Fibroblast of lung (primary cell): ENCODE data around the gene IGFLR1. TPM values are rescaled to one million over a fixed set of nuclear protein-coding genes. Genes with fewer than 3 reads are reported as not detected.

Experiments used
- DNase-seq, 2 donors: peaks; one replicate each; pipeline versions ENCODE4 v3.0.0 to v3.0.0-alpha.2; 2010; ENCODE audit warnings: low read depth in 2 of 2
- H2AFZ ChIP-seq: 2 replicates; pipeline ENCODE4 v1.5.1; 2012; ENCODE audit warnings: low read length, control low read depth, inconsistent platforms
- H3K27ac ChIP-seq: 2 replicates; pipeline ENCODE4 v1.5.1; 2011; ENCODE audit warnings: low read length, control low read depth; ENCODE audit not compliant: insufficient read depth
- H3K27me3 ChIP-seq: 2 replicates; pipeline ENCODE4 v1.5.1; 2011; ENCODE audit warnings: mild to moderate bottlenecking, low read length; ENCODE audit not compliant: control insufficient read depth, insufficient read depth
- H3K36me3 ChIP-seq: 2 replicates; pipeline ENCODE4 v1.5.1; 2011; ENCODE audit warnings: low read length; ENCODE audit not compliant: control insufficient read depth, insufficient read depth
- H3K4me1 ChIP-seq: 2 replicates; pipeline ENCODE4 v1.5.1; 2011; ENCODE audit warnings: low read length; ENCODE audit not compliant: control insufficient read depth, insufficient read depth; ENCODE audit errors: extremely low read depth
- H3K4me2 ChIP-seq: 2 replicates; pipeline ENCODE4 v1.5.1; 2011; ENCODE audit warnings: low read length, control low read depth; ENCODE audit not compliant: insufficient read depth; ENCODE audit errors: extremely low read depth
- H3K4me3 ChIP-seq, 4 experiments: fragments of 200-600 bp in 1 of 4; sonication (generic) in 1 of 4; replicated peaks in 1 of 4; 2 replicates each; pipeline ENCODE4 v1.5.1; 2011 to 2016; ENCODE audit warnings: low read length in 4 of 4, low read depth in 3 of 4, mild to moderate bottlenecking in 3 of 4, control low read depth in 2 of 4, inconsistent platforms in 1 of 4, mixed read lengths in 1 of 4; ENCODE audit not compliant: insufficient read depth in 1 of 4; ENCODE audit errors: control extremely low read depth in 1 of 4
- H3K79me2 ChIP-seq: 2 replicates; pipeline ENCODE4 v1.5.1; 2012; ENCODE audit warnings: mild to moderate bottlenecking, low read length, inconsistent platforms; ENCODE audit not compliant: control insufficient read depth, insufficient read depth
- H3K9ac ChIP-seq: 2 replicates; pipeline ENCODE4 v1.5.1; 2011; ENCODE audit warnings: mild to moderate bottlenecking, low read length, control low read depth; ENCODE audit not compliant: insufficient read depth
- H3K9me3 ChIP-seq: 2 replicates; pipeline ENCODE4 v1.5.1; 2012; ENCODE audit warnings: low read depth, low read length; ENCODE audit not compliant: control insufficient read depth, insufficient read depth
- H4K20me1 ChIP-seq: 2 replicates; pipeline ENCODE4 v1.5.1; 2011; ENCODE audit warnings: low read length; ENCODE audit not compliant: control insufficient read depth, insufficient read depth; ENCODE audit errors: extremely low read depth
- CTCF ChIP-seq, 2 donors: IDR thresholded peaks in 1 of 2; conservative IDR thresholded peaks in 1 of 2; 1 replicate in 1 of 2; 2 replicates in 1 of 2; pipeline ENCODE4 v1.5.1; 2011 to 2012; ENCODE audit warnings: low read length in 2 of 2, control low read depth in 1 of 2, inconsistent platforms in 1 of 2, low read depth in 1 of 2, mild to moderate bottlenecking in 1 of 2
- EZH2 ChIP-seq: IDR thresholded peaks from 2 replicates; pipeline ENCODE4 v1.5.1; 2012; ENCODE audit warnings: low read length, control low read depth, mild to moderate bottlenecking; ENCODE audit errors: missing control alignments
- polyA plus RNA-seq, 2 donors: library from polyadenylated mRNA; depleted of rRNA in 1 of 2; stranded (reverse) in 1 of 2; unstranded in 1 of 2; fragments of >200 nt; gene quantifications; 2 replicates each; pipeline ENCODE4 v1.2.1, GENCODE V29; 2011 to 2012; ENCODE audit warnings: missing spikeins in 1 of 2
- total RNA-seq: library from RNA; depleted of rRNA; stranded (reverse); fragments of >200 nt; gene quantifications from 2 replicates; pipeline ENCODE4 v1.2.1, GENCODE V29; 2014

The IGFLR1 gene
- total and polyA plus RNA-seq, 2 donors (not counting 1 experiment from before 2014, with no cell fraction given) = 0.17 to 0.75 TPM

DNA sequence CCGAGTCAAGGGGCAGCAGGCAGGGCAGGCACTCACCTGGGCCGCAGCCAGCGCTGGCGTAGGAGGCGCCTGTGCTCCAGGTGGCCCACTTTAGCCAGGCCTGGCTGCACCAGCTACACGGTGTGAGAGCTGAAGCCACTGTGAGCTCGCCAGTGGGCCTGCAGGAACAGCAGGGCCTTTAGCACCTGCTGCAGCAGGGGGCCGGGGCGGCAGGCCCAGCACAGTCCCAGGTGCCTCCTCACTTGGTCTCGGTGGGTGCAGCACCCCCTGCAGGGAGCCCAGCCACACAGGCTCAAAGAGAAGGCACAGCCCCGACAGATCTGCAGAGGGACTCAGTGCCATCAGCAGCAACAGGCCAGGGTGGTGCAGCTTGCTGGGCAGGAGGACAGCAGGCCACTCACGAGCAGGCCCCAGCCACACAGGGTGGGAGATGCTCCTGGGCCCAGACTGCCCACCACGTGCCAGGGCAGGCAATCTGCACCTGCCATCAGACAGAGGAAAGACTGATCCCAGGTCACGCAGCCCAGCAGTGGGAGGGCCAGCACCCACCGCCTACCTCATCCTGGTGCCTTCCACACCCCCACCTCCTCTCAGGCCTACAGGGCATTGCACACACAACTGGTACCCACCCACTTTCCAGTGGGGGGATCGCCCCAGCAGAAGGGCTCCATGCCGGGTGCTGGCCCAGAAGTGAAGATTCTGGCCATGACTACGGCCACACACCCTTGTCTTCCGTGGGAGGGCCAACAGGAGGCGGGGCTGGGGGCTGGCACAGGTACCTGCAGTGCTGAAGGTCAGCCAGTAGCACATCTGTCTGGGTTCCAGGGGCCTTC lies 48.9 kb upstream of the IGFLR1 start:
- Histone ChIP-seq H3K4me3 (no peak overlapping the region), H3K9ac (no peak overlapping the region), H3K36me3 (no peaks in the 10 kb centered on the region), H4K20me1 (no peaks in the 10 kb centered on the region), H3K4me1 (peaks cover 3% of the 10 kb centered on the region), H3K4me2 (no peak overlapping the region), H3K27ac (no peak overlapping the region), H2AFZ (no peak overlapping the region), H3K27me3 (peaks cover 6% of the 10 kb centered on the region), H3K79me2 (no peaks in the 10 kb centered on the region), H3K9me3 (no peaks in the 10 kb centered on the region)
- no peak for DNase-seq
- TF ChIP-seq EZH2 = no peak
- no peak for TF ChIP-seq CTCF (conservative IDR thresholded peaks at IDR 0.05 in 1 of 2, IDR thresholded peaks at IDR 0.05 in 1 of 2; ENCODE audit: low read depth in 1 of 2, low read length in 2 of 2)

DNA sequence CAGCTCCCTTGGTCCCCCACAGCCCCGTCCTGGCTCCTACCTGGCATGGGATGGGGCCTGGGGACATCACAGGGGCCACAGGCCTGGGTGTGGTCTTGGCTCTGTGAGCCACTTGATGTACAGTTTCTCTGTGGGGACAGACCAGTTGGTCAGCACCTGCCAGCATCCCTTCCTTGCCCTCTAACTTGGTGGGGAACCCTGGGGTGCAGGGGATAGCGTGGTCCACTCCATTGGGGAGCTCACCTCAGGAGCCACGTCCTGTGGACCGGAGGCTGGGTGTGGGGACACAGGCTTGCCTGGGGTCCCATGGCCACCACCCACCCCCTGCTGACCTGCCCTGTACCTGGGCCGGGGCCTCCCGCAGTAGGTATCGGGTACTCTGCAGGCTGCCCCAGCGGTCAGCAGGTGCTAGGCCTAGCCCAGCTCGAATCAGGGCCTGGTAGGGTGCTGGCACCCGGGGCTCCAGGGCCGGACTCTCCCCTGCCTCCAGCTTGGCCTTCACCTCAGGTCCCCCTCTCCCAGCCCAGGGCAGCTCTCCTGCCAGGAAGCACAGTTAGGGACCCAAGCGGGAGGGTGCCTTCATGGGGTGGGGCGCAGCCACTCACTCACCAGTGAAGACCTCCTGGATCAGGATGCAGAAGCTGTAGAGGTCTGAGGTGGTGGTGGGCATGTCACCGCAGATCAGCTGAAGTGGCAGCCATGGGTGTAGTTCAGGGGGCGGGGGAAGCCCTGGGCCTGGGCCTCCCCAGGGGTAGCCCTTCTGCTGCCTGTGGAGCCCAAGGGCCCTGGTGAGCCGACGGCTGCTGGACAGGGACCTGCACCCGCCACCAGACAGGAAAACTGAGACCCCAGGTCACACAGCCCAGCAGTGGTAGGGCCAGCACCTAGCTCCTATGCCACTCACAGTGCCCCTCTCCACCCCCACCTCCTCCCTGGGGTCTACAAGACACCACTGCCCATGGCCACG lies 48.0 kb upstream of the IGFLR1 start:
- Histone ChIP-seq H3K4me2 (no peak overlapping the region), H4K20me1 (no peaks in the 10 kb centered on the region), H2AFZ (no peak overlapping the region), H3K9ac (no peak overlapping the region), H3K36me3 (no peaks in the 10 kb centered on the region), H3K27me3 (no peaks in the 10 kb centered on the region), H3K79me2 (no peaks in the 10 kb centered on the region), H3K9me3 (no peaks in the 10 kb centered on the region), H3K27ac (no peak overlapping the region), H3K4me1 (peaks cover 3% of the 10 kb centered on the region), H3K4me3 (no peak overlapping the region)
- TF ChIP-seq EZH2 (no peak), CTCF (conservative IDR thresholded peaks at IDR 0.05 in 1 of 2, IDR thresholded peaks at IDR 0.05 in 1 of 2; ENCODE audit: low read depth in 1 of 2, low read length in 2 of 2) (no peak)
- no peak for DNase-seq
